Liver (tissue), 9 donors: ENCODE results near the gene GRIFIN. TPM values are rescaled to one million over a fixed set of nuclear protein-coding genes. Genes with fewer than 3 reads are reported as not detected.

Source experiments
- DNase-seq: peaks from one replicate; pipeline ENCODE4 v3.0.0-alpha.2; 2017; ENCODE audit warnings: low spot score
- H3K27ac ChIP-seq, 2 donors: one replicate each; pipeline ENCODE4 v1.7.0; 2013; ENCODE audit warnings: inconsistent platforms in 2 of 2, low read length in 2 of 2, control low read depth in 1 of 2, low read depth in 1 of 2, mild to moderate bottlenecking in 1 of 2
- H3K27me3 ChIP-seq, 4 donors: one replicate each; pipeline versions ENCODE4 v1.6.1 to v1.7.0; 2013; ENCODE audit warnings: low read length in 3 of 4, inconsistent platforms in 1 of 4, mild to moderate bottlenecking in 1 of 4, moderate library complexity in 1 of 4; ENCODE audit not compliant: control insufficient read depth in 4 of 4, insufficient read depth in 4 of 4
- H3K36me3 ChIP-seq, 4 donors: one replicate each; pipeline versions ENCODE4 v1.6.1 to v1.7.0; 2013; ENCODE audit warnings: low read length in 3 of 4, mild to moderate bottlenecking in 3 of 4, low read depth in 1 of 4, moderate library complexity in 1 of 4; ENCODE audit not compliant: control insufficient read depth in 4 of 4, insufficient read depth in 3 of 4
- H3K4me1 ChIP-seq, 4 donors: one replicate each; pipeline versions ENCODE4 v1.6.1 to v1.7.0; 2013; ENCODE audit warnings: low read length in 3 of 4, mild to moderate bottlenecking in 3 of 4, moderate library complexity in 1 of 4; ENCODE audit not compliant: control insufficient read depth in 4 of 4, insufficient read depth in 4 of 4
- H3K4me3 ChIP-seq, 3 donors: one replicate each; pipeline versions ENCODE4 v1.6.1 to v1.7.0; 2013; ENCODE audit warnings: low read length in 3 of 3, control low read depth in 1 of 3, low read depth in 1 of 3, mild to moderate bottlenecking in 1 of 3
- H3K9ac ChIP-seq, 2 donors: one replicate each; pipeline ENCODE4 v1.7.0; 2013; ENCODE audit warnings: low read length in 2 of 2, mild to moderate bottlenecking in 2 of 2, moderate library complexity in 2 of 2, control low read depth in 1 of 2, low read depth in 1 of 2
- H3K9me3 ChIP-seq, 4 donors: one replicate each; pipeline versions ENCODE4 v1.6.1 to v1.7.0; 2013; ENCODE audit warnings: low read length in 3 of 4; ENCODE audit not compliant: control insufficient read depth in 4 of 4
- EGR1 ChIP-seq, 2 donors: IDR thresholded peaks; 2 replicates each; pipeline ENCODE4 v1.6.1; 2016 to 2018; ENCODE audit warnings: antibody characterized with exemption in 2 of 2, low read depth in 2 of 2
- FOXA1 ChIP-seq: IDR thresholded peaks from 2 replicates; pipeline ENCODE4 v1.6.1; 2016; ENCODE audit warnings: antibody characterized with exemption
- FOXA2 ChIP-seq: IDR thresholded peaks from 2 replicates; pipeline ENCODE4 v1.6.1; 2016; ENCODE audit warnings: antibody characterized with exemption
- GABPA ChIP-seq, 2 donors: IDR thresholded peaks in 1 of 2; conservative IDR thresholded peaks in 1 of 2; 2 replicates each; pipeline ENCODE4 v1.6.1; 2016; ENCODE audit warnings: antibody characterized with exemption in 2 of 2, mild to moderate bottlenecking in 1 of 2, moderate library complexity in 1 of 2
- HNF4A ChIP-seq, 2 donors: conservative IDR thresholded peaks; 2 replicates each; pipeline ENCODE4 v1.6.1; 2016; ENCODE audit warnings: antibody characterized with exemption in 2 of 2, mild to moderate bottlenecking in 2 of 2
- NR2F2 ChIP-seq: IDR thresholded peaks from 2 replicates; pipeline ENCODE4 v1.6.1; 2016; ENCODE audit warnings: antibody characterized with exemption
- RAD21 ChIP-seq, 2 donors: IDR thresholded peaks; 2 replicates each; pipeline ENCODE4 v1.6.1; 2016; ENCODE audit warnings: antibody characterized with exemption in 2 of 2, mild to moderate bottlenecking in 2 of 2
- RXRA ChIP-seq, 2 donors: IDR thresholded peaks; 2 replicates each; pipeline ENCODE4 v1.6.1; 2017 to 2018; ENCODE audit warnings: antibody characterized with exemption in 2 of 2, mild to moderate bottlenecking in 1 of 2
- SP1 ChIP-seq: IDR thresholded peaks from 2 replicates; pipeline ENCODE4 v1.6.1; 2018; ENCODE audit warnings: antibody characterized with exemption, mild to moderate bottlenecking
- TAF1 ChIP-seq: conservative IDR thresholded peaks from 2 replicates; pipeline ENCODE4 v1.6.1; 2016; ENCODE audit warnings: antibody characterized with exemption, mild to moderate bottlenecking
- WGBS: extraction: QIAGEN DNeasy Blood & Tissue Kit; methylation state at CpG from one replicate; pipeline ENCODE4 v1.1.7; 2013; 5-methylcytosine and 5-hydroxymethylcytosine counted together
- polyA plus RNA-seq, 2 donors: library from polyadenylated mRNA; stranded (reverse) in 1 of 2; unstranded in 1 of 2; fragments of 200-250 nt in 1 of 2; fragments of >200 nt in 1 of 2; fragmentation: Nextera tagmentation in 1 of 2; extraction: Ambion mirVana in 1 of 2; gene quantifications; one replicate each; pipeline versions ENCODE4 v1.2.1 to v1.2.3, GENCODE V29; 2013 to 2015
- total RNA-seq, 2 donors: library from RNA; depleted of rRNA; stranded (reverse); fragments of >200 nt; gene quantifications; one replicate each; pipeline ENCODE4 v1.2.3, GENCODE V29; 2014
- TF ChIP-seq, protein P1 (sequence below): IDR thresholded peaks from 2 replicates; pipeline ENCODE4 v1.6.1; 2016; ENCODE audit warnings: antibody characterized with exemption
- TF ChIP-seq, protein P2 (sequence below): IDR thresholded peaks from 2 replicates; pipeline ENCODE4 v1.6.1; 2016; ENCODE audit warnings: antibody characterized with exemption
- TF ChIP-seq, protein P3 (sequence below): fragments of 150-350 bp; IDR thresholded peaks from 2 replicates; pipeline ENCODE4 v1.5.1; 2017; ENCODE audit warnings: improper control_type of control experiment, low read depth, low read length; ENCODE audit not compliant: missing input control
- TF ChIP-seq, protein P4 (sequence below): IDR thresholded peaks from 2 replicates; pipeline ENCODE4 v1.6.1; 2016; ENCODE audit warnings: antibody characterized with exemption
- TF ChIP-seq, protein P5 (sequence below): IDR thresholded peaks from 2 replicates; pipeline ENCODE4 v1.6.1; 2016; ENCODE audit warnings: antibody characterized with exemption, mild to moderate bottlenecking
- donor health status: healthy.
- donor health status: healthy.
- donor health status: healthy.
- donor health status: healthy.
- donor health status: healthy.

GRIFIN gene
- total and polyA plus RNA-seq, 4 donors: not detected

DNA sequence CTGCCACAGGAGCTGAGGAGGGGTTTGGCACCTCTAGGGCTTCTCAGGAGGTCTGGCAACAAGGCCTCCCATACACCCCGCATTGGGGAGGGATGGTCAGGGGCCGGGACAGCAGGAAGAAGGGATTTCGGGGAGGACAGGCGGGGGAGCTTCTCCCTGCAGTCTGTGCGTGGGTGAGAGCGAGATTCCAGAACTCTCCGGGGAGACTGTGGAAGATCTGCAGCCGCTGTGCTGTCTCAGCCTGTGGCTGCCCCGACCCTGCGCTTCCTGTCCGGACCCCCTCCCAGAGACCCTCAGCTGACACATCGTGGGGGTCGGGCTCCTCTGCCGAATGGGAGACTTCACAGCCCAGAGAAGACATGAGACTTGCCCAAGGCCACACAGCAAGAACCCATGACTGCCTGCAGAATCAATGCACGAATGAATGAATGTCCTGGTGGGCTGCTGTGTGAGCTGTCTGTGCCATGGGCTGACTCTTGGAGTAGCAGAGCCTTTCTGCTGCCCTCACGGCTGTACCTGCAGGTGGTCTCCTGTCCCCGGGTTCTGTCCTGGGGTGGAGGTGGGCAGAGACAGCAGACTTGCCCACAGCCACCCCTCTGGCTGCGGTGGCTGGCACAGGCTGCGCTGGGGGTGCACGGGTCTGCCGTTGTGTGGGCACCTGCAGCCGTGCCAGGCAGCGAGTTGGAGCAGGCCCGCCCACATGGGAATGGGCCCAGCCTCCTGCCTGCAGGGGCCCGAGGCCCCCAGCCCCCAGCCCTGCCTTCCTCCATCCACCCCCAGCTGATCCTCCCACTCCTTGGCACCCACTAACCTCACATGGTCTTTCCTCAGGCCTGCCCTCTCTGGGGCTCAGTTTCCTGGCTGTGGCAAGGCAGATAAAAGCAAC lies 27.1 kb upstream of the GRIFIN start:
- H3K4me1 ChIP-seq: peaks cover 0 to 3% (median 0%) of the 10 kb centered on the region in 4 donors
- no peak for DNase-seq
- no peaks in the 10 kb centered on the region for H3K36me3 ChIP-seq
- 81% methylated on average over 25 of the region's 25 CpGs for WGBS
- H3K9ac ChIP-seq: no peak overlapping the region
- H3K9me3 ChIP-seq: no peaks in the 10 kb centered on the region
- no peaks in the 10 kb centered on the region for H3K27me3 ChIP-seq
- TF ChIP-seq, protein P1, sequence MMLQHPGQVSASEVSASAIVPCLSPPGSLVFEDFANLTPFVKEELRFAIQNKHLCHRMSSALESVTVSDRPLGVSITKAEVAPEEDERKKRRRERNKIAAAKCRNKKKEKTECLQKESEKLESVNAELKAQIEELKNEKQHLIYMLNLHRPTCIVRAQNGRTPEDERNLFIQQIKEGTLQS: no peak
- TF ChIP-seq HNF4A (conservative IDR thresholded peaks at IDR 0.05) (no peak), RXRA (IDR thresholded peaks at IDR 0.05) (no peak), SP1 (no peak), FOXA1 (no peak), NR2F2 (no peak), TAF1 (no peak), FOXA2 (no peak), EGR1 (IDR thresholded peaks at IDR 0.05; ENCODE audit: low read depth in 2 of 2) (no peak), RAD21 (IDR thresholded peaks at IDR 0.05) (no peak)
- TF ChIP-seq, protein P2, sequence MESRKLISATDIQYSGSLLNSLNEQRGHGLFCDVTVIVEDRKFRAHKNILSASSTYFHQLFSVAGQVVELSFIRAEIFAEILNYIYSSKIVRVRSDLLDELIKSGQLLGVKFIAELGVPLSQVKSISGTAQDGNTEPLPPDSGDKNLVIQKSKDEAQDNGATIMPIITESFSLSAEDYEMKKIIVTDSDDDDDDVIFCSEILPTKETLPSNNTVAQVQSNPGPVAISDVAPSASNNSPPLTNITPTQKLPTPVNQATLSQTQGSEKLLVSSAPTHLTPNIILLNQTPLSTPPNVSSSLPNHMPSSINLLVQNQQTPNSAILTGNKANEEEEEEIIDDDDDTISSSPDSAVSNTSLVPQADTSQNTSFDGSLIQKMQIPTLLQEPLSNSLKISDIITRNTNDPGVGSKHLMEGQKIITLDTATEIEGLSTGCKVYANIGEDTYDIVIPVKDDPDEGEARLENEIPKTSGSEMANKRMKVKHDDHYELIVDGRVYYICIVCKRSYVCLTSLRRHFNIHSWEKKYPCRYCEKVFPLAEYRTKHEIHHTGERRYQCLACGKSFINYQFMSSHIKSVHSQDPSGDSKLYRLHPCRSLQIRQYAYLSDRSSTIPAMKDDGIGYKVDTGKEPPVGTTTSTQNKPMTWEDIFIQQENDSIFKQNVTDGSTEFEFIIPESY: no peak
- TF ChIP-seq, protein P3, sequence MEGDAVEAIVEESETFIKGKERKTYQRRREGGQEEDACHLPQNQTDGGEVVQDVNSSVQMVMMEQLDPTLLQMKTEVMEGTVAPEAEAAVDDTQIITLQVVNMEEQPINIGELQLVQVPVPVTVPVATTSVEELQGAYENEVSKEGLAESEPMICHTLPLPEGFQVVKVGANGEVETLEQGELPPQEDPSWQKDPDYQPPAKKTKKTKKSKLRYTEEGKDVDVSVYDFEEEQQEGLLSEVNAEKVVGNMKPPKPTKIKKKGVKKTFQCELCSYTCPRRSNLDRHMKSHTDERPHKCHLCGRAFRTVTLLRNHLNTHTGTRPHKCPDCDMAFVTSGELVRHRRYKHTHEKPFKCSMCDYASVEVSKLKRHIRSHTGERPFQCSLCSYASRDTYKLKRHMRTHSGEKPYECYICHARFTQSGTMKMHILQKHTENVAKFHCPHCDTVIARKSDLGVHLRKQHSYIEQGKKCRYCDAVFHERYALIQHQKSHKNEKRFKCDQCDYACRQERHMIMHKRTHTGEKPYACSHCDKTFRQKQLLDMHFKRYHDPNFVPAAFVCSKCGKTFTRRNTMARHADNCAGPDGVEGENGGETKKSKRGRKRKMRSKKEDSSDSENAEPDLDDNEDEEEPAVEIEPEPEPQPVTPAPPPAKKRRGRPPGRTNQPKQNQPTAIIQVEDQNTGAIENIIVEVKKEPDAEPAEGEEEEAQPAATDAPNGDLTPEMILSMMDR: no peak
- TF ChIP-seq, protein P4, sequence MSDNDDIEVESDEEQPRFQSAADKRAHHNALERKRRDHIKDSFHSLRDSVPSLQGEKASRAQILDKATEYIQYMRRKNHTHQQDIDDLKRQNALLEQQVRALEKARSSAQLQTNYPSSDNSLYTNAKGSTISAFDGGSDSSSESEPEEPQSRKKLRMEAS: no peak
- TF ChIP-seq, protein P5, sequence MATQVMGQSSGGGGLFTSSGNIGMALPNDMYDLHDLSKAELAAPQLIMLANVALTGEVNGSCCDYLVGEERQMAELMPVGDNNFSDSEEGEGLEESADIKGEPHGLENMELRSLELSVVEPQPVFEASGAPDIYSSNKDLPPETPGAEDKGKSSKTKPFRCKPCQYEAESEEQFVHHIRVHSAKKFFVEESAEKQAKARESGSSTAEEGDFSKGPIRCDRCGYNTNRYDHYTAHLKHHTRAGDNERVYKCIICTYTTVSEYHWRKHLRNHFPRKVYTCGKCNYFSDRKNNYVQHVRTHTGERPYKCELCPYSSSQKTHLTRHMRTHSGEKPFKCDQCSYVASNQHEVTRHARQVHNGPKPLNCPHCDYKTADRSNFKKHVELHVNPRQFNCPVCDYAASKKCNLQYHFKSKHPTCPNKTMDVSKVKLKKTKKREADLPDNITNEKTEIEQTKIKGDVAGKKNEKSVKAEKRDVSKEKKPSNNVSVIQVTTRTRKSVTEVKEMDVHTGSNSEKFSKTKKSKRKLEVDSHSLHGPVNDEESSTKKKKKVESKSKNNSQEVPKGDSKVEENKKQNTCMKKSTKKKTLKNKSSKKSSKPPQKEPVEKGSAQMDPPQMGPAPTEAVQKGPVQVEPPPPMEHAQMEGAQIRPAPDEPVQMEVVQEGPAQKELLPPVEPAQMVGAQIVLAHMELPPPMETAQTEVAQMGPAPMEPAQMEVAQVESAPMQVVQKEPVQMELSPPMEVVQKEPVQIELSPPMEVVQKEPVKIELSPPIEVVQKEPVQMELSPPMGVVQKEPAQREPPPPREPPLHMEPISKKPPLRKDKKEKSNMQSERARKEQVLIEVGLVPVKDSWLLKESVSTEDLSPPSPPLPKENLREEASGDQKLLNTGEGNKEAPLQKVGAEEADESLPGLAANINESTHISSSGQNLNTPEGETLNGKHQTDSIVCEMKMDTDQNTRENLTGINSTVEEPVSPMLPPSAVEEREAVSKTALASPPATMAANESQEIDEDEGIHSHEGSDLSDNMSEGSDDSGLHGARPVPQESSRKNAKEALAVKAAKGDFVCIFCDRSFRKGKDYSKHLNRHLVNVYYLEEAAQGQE: no peak
- H3K4me3 ChIP-seq: no peak overlapping the region
- no peak overlapping the region for H3K27ac ChIP-seq

DNA sequence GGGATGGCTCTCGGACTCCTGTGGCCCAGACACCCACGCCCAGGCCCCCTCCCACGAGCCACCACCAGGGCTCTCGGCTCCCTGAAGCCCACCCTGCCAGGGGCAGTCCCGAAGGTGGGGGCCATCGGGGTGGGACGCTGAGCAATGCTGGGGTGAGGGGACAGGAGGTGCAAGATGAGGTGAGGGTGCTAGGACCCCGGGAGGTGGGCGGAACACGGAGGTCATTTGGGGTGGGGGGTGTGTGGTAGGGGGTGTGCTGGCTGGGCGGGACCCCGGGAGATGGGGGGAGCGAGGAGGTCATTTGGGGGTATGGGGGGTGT lies 26.4 kb upstream of the GRIFIN start:
- Histone ChIP-seq H3K36me3 (no peaks in the 10 kb centered on the region), H3K27me3 (no peaks in the 10 kb centered on the region), H3K9me3 (no peaks in the 10 kb centered on the region), H3K9ac (no peak overlapping the region), H3K27ac (no peak overlapping the region), H3K4me1 (no peaks in the 10 kb centered on the region), H3K4me3 (no peak overlapping the region)
- 78% methylated on average over 13 of the region's 13 CpGs for WGBS
- no peak for DNase-seq
- TF ChIP-seq GABPA (IDR thresholded peaks at IDR 0.05 in 1 of 2, conservative IDR thresholded peaks at IDR 0.05 in 1 of 2): no peak
